Stimulated activated CD4-positive, alpha-beta T cell treated with anti-CD3 and anti-CD28 coated beads, Interleukin-15, amount 100 ng/mL, for 24 hours (primary cell): ENCODE measurements around the gene NOX4.
"Not testable (repeated sequence)": the region's sequence is repeated elsewhere in the genome, so short reads cannot be mapped to it uniquely, and the experiment has no call there.

Experiments used
- DNase-seq: peaks from one replicate; pipeline ENCODE4 v3.0.0-alpha.2; 2020

The NOX4 gene

DNA sequence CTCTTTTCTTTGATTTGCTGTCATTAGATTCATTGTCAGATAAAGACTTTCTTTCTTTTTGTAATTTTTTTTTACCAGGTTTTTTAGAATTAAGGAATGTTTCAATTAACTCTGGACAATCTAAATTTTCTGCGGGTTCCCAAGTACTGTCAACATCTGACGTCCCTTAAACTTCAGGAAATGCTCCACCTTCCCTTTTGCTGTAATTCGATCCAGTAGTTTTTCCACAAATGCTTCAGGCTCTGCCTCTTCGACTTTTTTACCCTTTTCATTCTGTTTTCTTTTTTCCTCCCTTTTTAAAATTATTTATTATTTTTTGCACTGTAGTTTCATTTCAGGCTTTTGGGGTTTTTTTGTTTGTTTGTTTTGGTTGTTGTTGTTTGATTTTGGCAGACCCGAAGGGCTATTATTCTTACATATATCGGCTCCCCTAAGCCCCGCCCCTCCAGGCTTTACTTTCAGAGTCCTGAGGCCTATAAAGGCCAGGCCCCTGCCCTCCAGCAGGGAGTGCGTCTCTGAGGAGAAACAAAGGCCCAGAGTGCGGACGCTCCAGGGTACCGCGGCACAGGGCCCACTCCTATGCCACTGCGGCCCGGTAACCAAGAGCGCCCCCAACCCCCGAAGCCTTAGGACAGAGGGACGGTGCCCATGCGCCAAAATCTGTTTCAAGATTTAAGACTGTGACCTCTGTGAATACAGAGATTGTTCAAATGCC is 197.1 kb downstream of the NOX4 start:
- no peak for DNase-seq

DNA sequence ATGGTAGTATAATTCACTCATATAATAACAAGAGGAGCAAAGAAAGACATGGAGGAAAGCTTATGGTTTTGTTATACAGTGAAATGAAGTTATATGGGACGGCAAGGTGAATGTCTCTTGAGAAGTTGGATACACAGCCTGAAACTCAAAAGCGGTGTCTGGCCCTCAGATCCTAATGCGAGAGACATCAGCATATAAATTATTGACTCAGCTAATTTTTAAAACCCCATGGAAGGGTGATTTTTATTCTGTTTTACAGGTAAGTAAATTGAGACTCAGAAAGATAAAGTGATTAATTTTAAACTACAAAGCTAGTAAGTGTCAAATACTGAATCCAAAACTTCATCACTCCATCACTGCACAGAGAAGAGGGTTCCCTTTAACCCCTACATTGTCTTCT is 203.2 kb downstream of the NOX4 start:
- not testable (repeated sequence) for DNase-seq

DNA sequence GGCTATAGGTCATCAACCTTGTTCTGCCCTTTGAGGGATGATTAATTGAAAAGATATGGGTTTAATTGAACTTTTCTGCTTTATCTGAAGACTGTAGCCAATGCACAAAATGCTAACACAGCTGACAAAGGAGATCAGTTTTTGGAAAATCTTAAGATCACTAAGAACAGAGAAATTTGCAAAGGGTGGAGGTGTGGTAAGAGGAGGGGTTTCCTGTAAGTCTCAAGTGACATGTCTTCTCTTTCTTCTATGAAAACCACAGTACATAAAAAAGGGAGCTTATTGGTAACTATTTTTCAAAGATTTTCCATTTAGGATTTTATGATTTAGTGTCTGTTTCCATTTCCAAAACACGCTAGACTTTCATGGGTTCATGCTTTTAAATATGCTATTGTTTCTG is 204.6 kb downstream of the NOX4 start:
- not testable (repeated sequence) for DNase-seq

DNA sequence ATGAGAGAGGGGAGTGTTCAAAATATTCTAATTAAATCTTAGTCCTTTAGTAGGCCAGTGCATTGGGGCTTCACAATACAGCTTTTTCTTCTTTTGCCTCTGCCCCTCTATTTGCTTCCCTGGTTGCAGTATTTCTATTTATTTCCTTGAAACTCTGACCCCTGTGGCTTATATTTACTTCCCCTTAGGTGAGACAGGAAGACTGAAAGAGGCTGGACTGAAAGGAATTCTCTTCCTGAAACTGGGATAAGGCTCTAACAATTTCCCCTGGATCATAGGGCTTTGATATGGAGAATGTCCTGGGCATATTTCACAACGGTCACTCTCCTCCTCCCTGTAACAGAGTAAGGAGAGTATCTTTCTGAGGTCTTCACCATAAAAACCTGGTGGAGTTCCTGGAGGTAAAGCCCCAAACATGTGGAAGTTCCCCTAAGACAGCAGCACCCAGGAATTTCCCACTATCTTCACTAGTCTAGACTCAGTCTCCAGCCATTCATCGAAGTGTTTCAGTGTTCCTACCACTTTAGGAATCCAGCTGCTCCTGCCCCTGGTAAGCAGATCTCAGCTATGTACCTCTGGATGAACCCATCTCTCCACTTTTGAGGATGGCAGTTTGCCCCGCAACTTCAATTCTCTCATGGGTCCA is 210.0 kb downstream of the NOX4 start:
- DNase-seq = not testable (repeated sequence)

GRCh38 chr11:89279176-89279575 is 212.0 kb downstream of the NOX4 start:
- DNase-seq = no peak

DNA sequence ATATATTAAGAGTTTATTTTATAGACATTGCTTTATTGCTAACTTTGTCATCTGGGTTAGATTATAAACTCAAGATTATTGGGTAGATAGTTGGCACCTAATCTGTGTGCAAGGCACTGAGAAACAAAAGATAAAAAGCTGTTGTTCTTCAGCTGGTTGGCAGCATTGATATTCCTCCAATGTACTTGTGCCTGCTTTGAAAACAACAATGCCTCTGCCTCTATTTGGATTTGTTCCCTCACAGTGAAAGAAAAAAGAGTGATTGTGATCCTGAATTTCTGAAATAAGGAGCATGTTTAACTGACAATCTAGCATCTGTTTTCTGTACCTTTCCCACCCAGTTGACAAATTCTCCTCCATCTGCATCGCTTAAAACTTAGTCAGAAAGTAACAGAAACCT is 215.2 kb downstream of the NOX4 start:
- no peak for DNase-seq
